HepG2 (cell line): Measurements from ENCODE around the gene EFEMP2. TPM values are rescaled to one million over a fixed set of nuclear protein-coding genes. Genes with fewer than 3 reads are reported as not detected.
A peak's percentile ranks its signal among the peaks of the same experiment; 100 is the strongest.

Experiments
- AGO1 ChIP-seq: fragments of 200-400 bp; formaldehyde crosslinking; IDR thresholded peaks from 2 replicates; pipeline ENCODE4 v1.6.1; 2017; ENCODE audit warnings: mild to moderate bottlenecking, low read depth, low read length, moderate library complexity; ENCODE audit not compliant: poor library complexity, severe bottlenecking
- BCLAF1 ChIP-seq: fragments of 450-650 bp; IDR thresholded peaks from 2 replicates; pipeline ENCODE4 v1.6.1; 2017; ENCODE audit warnings: mild to moderate bottlenecking
- CENPX ChIP-seq: sonication (generic); formaldehyde crosslinking; IDR thresholded peaks from 2 replicates; pipeline ENCODE4 v1.9.0; 2021; ENCODE audit warnings: mild to moderate bottlenecking, missing genetic modification reagents, moderate library complexity
- FUBP1 ChIP-seq: sonication (generic); formaldehyde crosslinking; IDR thresholded peaks from 2 replicates; pipeline ENCODE4 v1.5.1; 2020; ENCODE audit warnings: missing genetic modification reagents, mild to moderate bottlenecking, borderline replicate concordance
- HES4 ChIP-seq: sonication (generic); formaldehyde crosslinking; IDR thresholded peaks from 2 replicates; pipeline ENCODE4 v1.9.0; 2021; ENCODE audit warnings: mild to moderate bottlenecking, missing genetic modification reagents, borderline replicate concordance
- MEIS1 ChIP-seq: sonication (generic); formaldehyde crosslinking; IDR thresholded peaks from 2 replicates; pipeline ENCODE4 v1.9.0; 2021; ENCODE audit warnings: mild to moderate bottlenecking, missing genetic modification reagents, moderate library complexity, borderline replicate concordance
- MTF2 ChIP-seq: sonication (generic); formaldehyde crosslinking; IDR thresholded peaks from 2 replicates; pipeline ENCODE4 v1.5.0; 2020; ENCODE audit warnings: missing genetic modification reagents, borderline replicate concordance
- MZF1 ChIP-seq: sonication (generic); formaldehyde crosslinking; IDR thresholded peaks from 2 replicates; pipeline ENCODE4 v1.8.1; 2023; ENCODE audit warnings: mild to moderate bottlenecking, missing genetic modification reagents, borderline replicate concordance
- RARA ChIP-seq: IDR thresholded peaks from 2 replicates; pipeline ENCODE4 v1.6.1; 2016; ENCODE audit warnings: missing genetic modification reagents, missing compliant biosample characterization
- SNRNP70 ChIP-seq: fragments of 200-400 bp; formaldehyde crosslinking; IDR thresholded peaks from 2 replicates; pipeline ENCODE4 v1.6.1; 2017; ENCODE audit warnings: mild to moderate bottlenecking, low read depth, low read length, moderate library complexity
- TCF7 ChIP-seq: sonication (generic); IDR thresholded peaks from 2 replicates; pipeline ENCODE4 v1.6.1; 2016; ENCODE audit warnings: antibody characterized with exemption, low read depth
- ZNF121 ChIP-seq: sonication (generic); formaldehyde crosslinking; IDR thresholded peaks from 2 replicates; pipeline ENCODE4 v1.5.0; 2020; ENCODE audit warnings: mild to moderate bottlenecking, missing genetic modification reagents
- ZNF296 ChIP-seq: sonication (generic); formaldehyde crosslinking; conservative IDR thresholded peaks from 2 replicates; pipeline ENCODE4 v1.5.0; 2020; ENCODE audit warnings: mild to moderate bottlenecking, missing genetic modification reagents
- ZNF318 ChIP-seq: sonication (generic); formaldehyde crosslinking; IDR thresholded peaks from 2 replicates; pipeline ENCODE4 v1.4.0; 2020; ENCODE audit warnings: mild to moderate bottlenecking, missing genetic modification reagents
- ZNF614 ChIP-seq: IDR thresholded peaks from 2 replicates; pipeline ENCODE4 v1.6.1; 2018; ENCODE audit warnings: missing biosample characterization, missing genetic modification reagents, inconsistent platforms, borderline replicate concordance
- ZNF839 ChIP-seq: sonication (generic); formaldehyde crosslinking; IDR thresholded peaks from 2 replicates; pipeline ENCODE4 v1.4.0; 2020; ENCODE audit warnings: missing genetic modification reagents, mild to moderate bottlenecking, borderline replicate concordance
- polyA plus RNA-seq, 8 experiments: library from polyadenylated mRNA; depleted of rRNA in 3 of 8; stranded (reverse) in 7 of 8; unstranded in 1 of 8; fragments of >200 nt; fragmentation: Illumina TruSeq in 4 of 8; extraction: Trizol in 4 of 8; gene quantifications; 2 replicates each; pipeline versions ENCODE4 v1.2.1 to v1.2.3, GENCODE V29; 2011 to 2016; ENCODE audit warnings: low read depth in 4 of 8, missing spikeins in 1 of 8, mixed read lengths in 1 of 8; ENCODE audit not compliant: insufficient read depth in 1 of 8
- total RNA-seq, 5 experiments: library from RNA; depleted of rRNA; stranded (reverse); fragments of >200 nt; fragmentation: Illumina TruSeq; extraction: Trizol; gene quantifications; 2 replicates each; pipeline ENCODE4 v1.2.3, GENCODE V29; 2016; ENCODE audit warnings: low read depth in 1 of 5

EFEMP2 gene
- total and polyA plus RNA-seq, 2 of the 13 experiments (the other 11 are each of a cell fraction or from before 2014, with no cell fraction given): 7.4 to 29.7 TPM

- no peak for TF ChIP-seq BCLAF1
- no peak for TF ChIP-seq CENPX (CRISPR knock-in tag)
- TF ChIP-seq MEIS1 (CRISPR knock-in tag): no peak
- TF ChIP-seq ZNF614 (CRISPR knock-in tag): no peak
- no peak for TF ChIP-seq FUBP1 (CRISPR knock-in tag)
- 0 out of 2 replicates have a peak, but pooled peaks have one; percentile 26 for TF ChIP-seq ZNF296 (CRISPR knock-in tag)
- no peak for TF ChIP-seq ZNF839 (CRISPR knock-in tag)
- no peak for TF ChIP-seq RARA (CRISPR knock-in tag)
- no peak for TF ChIP-seq ZNF121
- TF ChIP-seq ZNF318 (CRISPR knock-in tag): no peak
- no peak for TF ChIP-seq HES4 (CRISPR knock-in tag)
- no peak for TF ChIP-seq MTF2 (CRISPR knock-in tag)
- TF ChIP-seq MZF1 (CRISPR knock-in tag): no peak
- TF ChIP-seq AGO1: no peak
- TF ChIP-seq TCF7: no peak
- TF ChIP-seq SNRNP70: no peak
These were observed 47.2 kb upstream of the EFEMP2 start (continued) for GRCh38 chr11:65919573-65920371.
